NCI-H187 treated with DMSO at 0.1 percent for 48 hours (cell line): ENCODE data around the gene MEDAG.

Source experiments
- DNase-seq: peaks from one replicate; lab custom pipeline; 2025; lab: John Stamatoyannopoulos, UW

Gene MEDAG

DNA sequence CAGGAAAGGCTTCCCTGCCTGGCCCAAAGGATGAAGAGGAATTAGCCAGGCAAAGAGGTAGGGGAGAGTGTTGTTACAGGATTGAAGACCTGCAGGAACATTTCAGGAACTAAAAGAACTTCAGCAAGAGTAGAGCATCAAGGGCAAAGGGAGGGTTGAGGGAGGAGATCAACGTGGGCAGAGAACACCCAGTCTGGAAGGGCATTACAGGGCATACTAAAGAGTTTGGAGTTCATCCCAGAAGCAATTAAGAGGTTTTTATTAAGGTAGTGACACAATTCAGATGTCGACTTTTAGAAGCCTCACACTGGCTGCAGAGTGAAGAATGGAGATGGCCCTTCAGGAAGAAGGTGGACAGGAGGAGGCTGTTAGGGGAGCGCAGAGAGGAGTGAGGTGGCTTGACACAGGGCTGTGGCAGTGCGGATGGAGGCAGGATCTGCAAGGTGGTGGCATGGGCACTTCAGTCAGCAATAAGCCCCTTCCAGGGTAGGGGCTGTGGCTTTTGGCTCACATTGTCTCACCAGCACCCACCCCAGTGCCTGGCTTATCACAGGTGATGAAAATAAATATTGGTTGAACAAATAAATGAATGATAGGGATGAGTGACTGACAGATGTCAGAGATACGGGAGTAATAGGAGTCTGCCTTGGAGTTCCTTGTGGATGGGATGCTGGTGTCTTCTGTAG is 51.3 kb downstream of the MEDAG start:
- DNase-seq, result no peak

DNA sequence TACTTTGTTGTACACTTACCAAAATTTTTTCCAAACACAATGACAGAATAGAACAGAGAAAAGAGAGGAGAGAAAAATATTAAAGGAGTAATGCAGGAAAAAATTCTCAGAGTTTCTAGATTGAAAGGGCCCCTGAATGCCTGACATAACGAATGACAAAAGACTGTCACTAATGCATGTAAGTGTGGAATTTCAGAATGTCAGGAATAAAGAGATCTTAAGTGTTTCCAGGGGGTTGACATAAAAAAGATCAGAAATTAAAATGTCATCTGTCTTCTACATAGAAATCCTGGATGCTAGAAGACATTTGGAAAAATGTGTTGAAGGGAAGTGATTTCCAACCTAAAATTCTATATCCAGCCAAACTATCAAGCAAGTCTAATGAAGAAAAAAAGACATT is 53.6 kb downstream of the MEDAG start:
- DNase-seq, result no peak

DNA sequence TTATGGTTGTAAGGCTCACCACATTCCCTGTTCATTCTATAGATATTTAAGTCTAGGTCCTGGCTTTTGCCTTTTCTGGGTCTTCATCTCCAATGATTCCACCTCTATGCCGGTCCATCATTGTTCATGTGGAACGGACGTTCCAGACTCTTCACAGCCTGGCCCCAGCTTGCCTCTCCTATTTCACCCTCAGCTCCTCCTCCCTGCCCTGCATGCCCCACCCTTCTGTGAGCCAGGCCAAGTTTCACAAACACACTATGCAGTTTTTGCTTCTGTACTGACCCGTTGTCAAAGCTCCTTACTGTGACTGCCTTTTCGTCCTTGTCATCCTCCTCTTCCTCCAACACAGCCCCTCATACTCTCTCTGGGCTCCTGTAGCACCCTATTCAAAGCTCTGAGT is 57.7 kb downstream of the MEDAG start:
- DNase-seq, result peak; percentile 1

DNA sequence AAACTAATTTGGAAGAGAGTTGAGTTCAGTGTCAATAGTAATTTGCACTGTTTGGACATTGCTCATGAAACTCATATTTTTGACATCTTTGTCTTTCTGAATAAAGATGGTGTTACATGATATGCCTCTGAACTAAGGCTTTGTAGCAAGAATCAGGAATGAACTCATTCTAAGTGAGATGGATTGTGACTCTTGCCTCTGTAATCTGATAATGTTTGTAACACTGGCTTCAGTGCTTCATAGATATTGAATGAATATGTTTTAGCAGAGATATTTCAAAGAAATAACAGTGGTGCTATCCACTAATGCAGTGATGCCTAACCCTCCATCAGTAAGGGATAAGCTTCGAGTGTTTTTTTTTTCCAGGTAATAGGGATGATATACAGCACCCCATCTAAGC is 59.3 kb downstream of the MEDAG start:
- DNase-seq, result no peak

DNA sequence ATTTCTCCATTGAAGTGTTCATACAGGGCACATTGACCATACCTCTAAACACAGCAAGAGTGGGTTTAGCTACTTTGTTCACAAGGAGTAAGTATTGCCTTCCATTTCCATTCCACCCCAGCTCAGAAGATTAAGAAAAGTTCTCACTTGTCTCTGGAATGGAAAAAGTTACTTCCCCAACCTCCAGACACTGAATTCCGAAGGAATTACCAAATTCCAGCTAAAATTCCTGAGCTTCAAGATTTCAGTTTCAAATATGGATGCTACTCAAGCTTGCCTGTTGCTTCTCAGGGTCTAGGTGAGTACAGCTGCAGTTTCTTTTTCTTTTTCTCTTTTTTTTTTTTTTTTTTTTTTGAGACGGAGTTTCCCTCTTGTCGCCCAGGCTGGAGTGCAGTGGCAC is 60.0 kb downstream of the MEDAG start:
- no peak for DNase-seq

DNA sequence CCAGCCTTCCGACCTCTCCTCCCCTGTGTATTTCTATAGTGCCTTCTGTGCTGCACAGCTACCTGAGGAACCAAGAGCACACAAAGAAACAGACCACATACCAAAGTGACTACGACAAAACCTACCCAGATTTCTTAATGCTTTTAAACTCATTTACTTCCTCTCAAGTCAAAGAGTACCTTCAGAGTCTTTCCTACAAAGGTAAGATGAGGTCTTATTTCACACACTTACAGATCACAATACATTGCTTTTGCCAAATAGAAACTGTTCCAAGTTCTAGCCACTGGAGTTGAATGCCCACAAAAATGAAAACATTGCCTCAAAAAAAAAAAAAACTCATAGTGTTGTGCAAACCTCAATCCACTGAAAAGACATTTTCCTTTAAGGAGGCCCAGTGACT is 62.8 kb downstream of the MEDAG start:
- DNase-seq, result no peak

DNA sequence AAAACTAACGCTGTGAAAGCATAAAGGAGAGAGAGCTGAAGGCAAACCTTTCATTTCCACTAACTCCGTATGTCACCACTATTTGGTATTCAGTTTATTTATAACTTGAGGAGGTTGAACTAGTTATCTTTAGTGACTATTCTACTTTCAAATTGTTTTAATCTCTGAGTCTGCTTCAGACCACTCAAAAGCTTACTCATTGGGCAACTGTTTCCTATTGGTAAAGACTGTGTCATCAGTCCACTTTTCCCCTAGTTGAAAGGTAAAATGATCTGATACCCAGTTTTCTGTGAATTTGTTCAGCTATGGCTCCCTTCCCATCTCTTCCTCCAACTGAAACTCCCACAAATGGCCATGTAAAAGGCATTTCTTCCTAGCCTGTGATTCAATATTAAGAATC is 65.5 kb downstream of the MEDAG start:
- DNase-seq, result no peak

DNA sequence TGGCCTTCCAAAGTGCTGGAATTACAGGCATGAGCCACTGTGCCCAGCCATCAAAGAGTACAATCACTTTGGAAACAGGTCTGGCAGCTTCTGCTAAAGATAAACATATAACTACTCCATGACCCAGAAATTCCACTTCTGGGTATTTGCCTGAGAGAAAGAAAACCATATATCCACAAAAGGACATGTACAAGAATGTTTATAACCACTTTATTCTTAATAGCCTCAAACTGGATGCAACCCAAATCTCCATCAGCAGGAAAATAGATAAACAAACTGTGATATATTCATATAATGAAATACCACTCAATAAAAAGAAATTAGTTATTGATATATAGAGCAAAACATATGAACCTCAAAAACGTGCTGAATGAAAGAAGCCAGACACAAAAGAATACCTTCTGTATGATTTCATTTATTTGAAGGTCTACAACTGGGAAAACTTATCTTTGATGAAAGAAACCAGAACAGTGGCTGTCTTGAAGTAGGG is 66.9 kb downstream of the MEDAG start:
- DNase-seq, result no peak

DNA sequence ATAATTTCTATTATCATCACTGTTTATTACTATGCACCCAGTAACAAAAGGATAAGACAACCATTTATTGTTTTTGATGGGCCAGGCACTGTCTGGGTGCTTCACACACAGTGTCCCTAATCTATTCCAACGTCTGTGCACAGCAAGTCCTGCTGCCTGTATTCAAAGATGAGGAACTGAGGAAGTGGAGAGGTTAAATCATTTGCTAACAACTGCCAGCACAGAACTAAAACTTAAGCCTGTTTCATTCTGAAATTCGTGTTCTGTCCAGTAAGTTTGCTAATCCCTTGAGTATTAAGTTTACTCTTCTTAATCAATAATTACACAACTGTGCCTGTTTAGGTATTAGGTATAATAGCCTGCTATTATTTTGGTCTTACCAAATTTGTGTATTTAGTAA is 68.3 kb downstream of the MEDAG start:
- DNase-seq, result no peak
